ENCODE data around the gene RASGEF1B.

- TF ChIP-seq, protein P1, sequence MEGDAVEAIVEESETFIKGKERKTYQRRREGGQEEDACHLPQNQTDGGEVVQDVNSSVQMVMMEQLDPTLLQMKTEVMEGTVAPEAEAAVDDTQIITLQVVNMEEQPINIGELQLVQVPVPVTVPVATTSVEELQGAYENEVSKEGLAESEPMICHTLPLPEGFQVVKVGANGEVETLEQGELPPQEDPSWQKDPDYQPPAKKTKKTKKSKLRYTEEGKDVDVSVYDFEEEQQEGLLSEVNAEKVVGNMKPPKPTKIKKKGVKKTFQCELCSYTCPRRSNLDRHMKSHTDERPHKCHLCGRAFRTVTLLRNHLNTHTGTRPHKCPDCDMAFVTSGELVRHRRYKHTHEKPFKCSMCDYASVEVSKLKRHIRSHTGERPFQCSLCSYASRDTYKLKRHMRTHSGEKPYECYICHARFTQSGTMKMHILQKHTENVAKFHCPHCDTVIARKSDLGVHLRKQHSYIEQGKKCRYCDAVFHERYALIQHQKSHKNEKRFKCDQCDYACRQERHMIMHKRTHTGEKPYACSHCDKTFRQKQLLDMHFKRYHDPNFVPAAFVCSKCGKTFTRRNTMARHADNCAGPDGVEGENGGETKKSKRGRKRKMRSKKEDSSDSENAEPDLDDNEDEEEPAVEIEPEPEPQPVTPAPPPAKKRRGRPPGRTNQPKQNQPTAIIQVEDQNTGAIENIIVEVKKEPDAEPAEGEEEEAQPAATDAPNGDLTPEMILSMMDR (conservative IDR thresholded peaks at IDR 0.05; ENCODE audit: low read length): no peak
- TF ChIP-seq EZH2phosphoT487 (IDR thresholded peaks at IDR 0.05; ENCODE audit: borderline replicate concordance, low read depth, low read length): no peak
These were observed 6.0 kb downstream of the RASGEF1B start for GRCh38 chr4:81465406-81466340.

All from OCI-LY7 (cell line).